GM12874 (cell line): ENCODE results near the gene RNU1-3.

ENCODE experiments used
- CTCF ChIP-seq: IDR thresholded peaks from 2 replicates; pipeline ENCODE4 v1.5.1; 2011; ENCODE audit warnings: low read depth, mild to moderate bottlenecking, control low read depth, low read length, moderate library complexity; ENCODE audit not compliant: insufficient read depth

The RNU1-3 gene

GRCh38 chr1:16617114-16617631, 49.6 kb downstream of the RNU1-3 start:
- no peak for TF ChIP-seq CTCF
